Right atrium auricular region (tissue), 2 donors: ENCODE results near the gene BTBD17. TPM values are rescaled to one million over a fixed set of nuclear protein-coding genes. Genes with fewer than 3 reads are reported as not detected.
A peak's percentile ranks its signal among the peaks of the same experiment; 100 is the strongest.

Experiments used
- DNase-seq: peaks from one replicate; pipeline ENCODE4 v3.0.0-alpha.2; 2019; ENCODE audit warnings: low spot score
- H3K27ac ChIP-seq, 2 donors: fragments of 200-600 bp; sonication (generic); 1 replicate in 1 of 2; 2 replicates in 1 of 2; pipeline ENCODE4 v1.5.1; 2016 to 2019
- H3K27me3 ChIP-seq, 2 donors: fragments of 200-600 bp; sonication (generic); one replicate each; pipeline versions ENCODE4 v1.5.1 to v1.6.0; 2017 to 2019
- H3K36me3 ChIP-seq: fragments of 200-600 bp; sonication (generic); one replicate; pipeline ENCODE4 v1.5.1; 2016
- H3K4me1 ChIP-seq, 2 donors: fragments of 200-600 bp; sonication (generic); one replicate each; pipeline versions ENCODE4 v1.5.1 to v1.6.0; 2017 to 2019
- H3K4me3 ChIP-seq, 2 donors: fragments of 200-600 bp; sonication (generic); 1 replicate in 1 of 2; 2 replicates in 1 of 2; pipeline ENCODE4 v1.5.1; 2017 to 2019; ENCODE audit warnings: mild to moderate bottlenecking in 1 of 2, moderate library complexity in 1 of 2
- H3K9me3 ChIP-seq, 2 donors: fragments of 200-600 bp; sonication (generic); one replicate each; pipeline ENCODE4 v1.5.1; 2019
- CTCF ChIP-seq, 2 donors: fragments of 200-600 bp; sonication (generic); IDR thresholded peaks; one replicate each; pipeline ENCODE4 v1.5.1; 2019; ENCODE audit warnings: antibody characterized with exemption in 2 of 2
- total RNA-seq, 2 donors: library from RNA; depleted of rRNA; stranded (reverse); fragments of >200 nt; gene quantifications; one replicate each; pipeline ENCODE4 v1.1.0, GENCODE V29; 2016

The BTBD17 gene
- total RNA-seq, 2 donors from 2014 or later, result not detected

- H3K9me3 ChIP-seq, result no peaks in the 10 kb centered on the region
- DNase-seq, result peak; percentile 68
- no peak overlapping the region for H3K4me3 ChIP-seq
- peak; percentile 94 to 98 for TF ChIP-seq CTCF (IDR thresholded peaks at IDR 0.05)
- H3K27me3 ChIP-seq, result no peaks in the 10 kb centered on the region
- H3K36me3 ChIP-seq, result no peaks in the 10 kb centered on the region
- peaks cover 0 to 14% of the 10 kb centered on the region in 2 donors for H3K4me1 ChIP-seq
- no peak overlapping the region for H3K27ac ChIP-seq
Observed at GRCh38 chr17:74368341-74369081, 6.8 kb upstream of the BTBD17 start.

GRCh38 chr17:74367206-74367605 lies 5.5 kb upstream of the BTBD17 start, which contains the start of gene GPR142:
Gene GPR142 (plus strand): TSS chr17:74367506. CDS start chr17:74369541, 2,035 bp downstream.
- Histone ChIP-seq H3K4me3 (no peak within 1 kb of the TSS), H3K4me1 (peaks cover 0 to 14% of the 10 kb centered on the region in 2 donors), H3K9me3 (no peaks in the 10 kb centered on the region), H3K27me3 (no peaks in the 10 kb centered on the region), H3K27ac (no peak within 1 kb of the TSS), H3K36me3 (no peaks in the 10 kb centered on the region)
- no peak for DNase-seq
- TF ChIP-seq CTCF (IDR thresholded peaks at IDR 0.05), result no peak

GRCh38 chr17:74362810-74363498 lies 1.3 kb upstream of the BTBD17 start:
- Histone ChIP-seq H3K27ac (no peak overlapping the region), H3K27me3 (peaks cover 0 to 6% of the 10 kb centered on the region in 2 donors), H3K4me1 (peaks cover 0 to 12% of the 10 kb centered on the region in 2 donors), H3K9me3 (no peaks in the 10 kb centered on the region), H3K4me3 (no peak overlapping the region), H3K36me3 (no peaks in the 10 kb centered on the region)
- DNase-seq, result no peak
- TF ChIP-seq CTCF (IDR thresholded peaks at IDR 0.05), result no peak

- no peak for TF ChIP-seq CTCF (IDR thresholded peaks at IDR 0.05)
- H3K27ac ChIP-seq, result no peak overlapping the region
- no peaks in the 10 kb centered on the region for H3K36me3 ChIP-seq
- peaks cover 0 to 18% of the 10 kb centered on the region in 2 donors for H3K4me1 ChIP-seq
- H3K9me3 ChIP-seq, result no peaks in the 10 kb centered on the region
- DNase-seq, result no peak
- H3K4me3 ChIP-seq, result no peak overlapping the region
- H3K27me3 ChIP-seq, result peaks cover 3 to 12% of the 10 kb centered on the region in 2 donors
Observed at GRCh38 chr17:74362069-74362405, 369 bp upstream of the BTBD17 start.

- H3K9me3 ChIP-seq, result no peaks in the 10 kb centered on the region
- peaks cover 3 to 16% of the 10 kb centered on the region in 2 donors for H3K27me3 ChIP-seq
- no peak for DNase-seq
- no peak for TF ChIP-seq CTCF (IDR thresholded peaks at IDR 0.05)
- peaks cover 0 to 24% of the 10 kb centered on the region in 2 donors for H3K4me1 ChIP-seq
- H3K36me3 ChIP-seq, result no peaks in the 10 kb centered on the region
- no peak overlapping the region for H3K4me3 ChIP-seq
- H3K27ac ChIP-seq, result no peak overlapping the region
Observed at GRCh38 chr17:74360899-74361229, 804 bp downstream of the BTBD17 start.
